KOPT-K1 (cell line): ENCODE results near the gene ZC3H18.
"Not testable (repeated sequence)": the region's sequence is repeated elsewhere in the genome, so short reads cannot be mapped to it uniquely, and the experiment has no call there.

Experiments
- H3K27ac ChIP-seq: fragments of 200-600 bp; sonication (generic); 2 replicates; pipeline ENCODE4 v1.5.1; 2016; ENCODE audit warnings: antibody characterized with exemption, mild to moderate bottlenecking, low read depth, low read length; ENCODE audit not compliant: poor library complexity, severe bottlenecking
- H3K36me3 ChIP-seq: fragments of 200-600 bp; sonication (generic); 2 replicates; pipeline ENCODE4 v1.5.1; 2017; ENCODE audit warnings: antibody characterized with exemption, mild to moderate bottlenecking, low read length, moderate library complexity; ENCODE audit not compliant: insufficient read depth
- H3K9me3 ChIP-seq: fragments of 200-600 bp; sonication (generic); 2 replicates; pipeline ENCODE4 v1.5.1; 2017; ENCODE audit warnings: antibody characterized with exemption, low read length, mild to moderate bottlenecking; ENCODE audit not compliant: insufficient read depth, poor library complexity, severe bottlenecking

ZC3H18 gene

DNA sequence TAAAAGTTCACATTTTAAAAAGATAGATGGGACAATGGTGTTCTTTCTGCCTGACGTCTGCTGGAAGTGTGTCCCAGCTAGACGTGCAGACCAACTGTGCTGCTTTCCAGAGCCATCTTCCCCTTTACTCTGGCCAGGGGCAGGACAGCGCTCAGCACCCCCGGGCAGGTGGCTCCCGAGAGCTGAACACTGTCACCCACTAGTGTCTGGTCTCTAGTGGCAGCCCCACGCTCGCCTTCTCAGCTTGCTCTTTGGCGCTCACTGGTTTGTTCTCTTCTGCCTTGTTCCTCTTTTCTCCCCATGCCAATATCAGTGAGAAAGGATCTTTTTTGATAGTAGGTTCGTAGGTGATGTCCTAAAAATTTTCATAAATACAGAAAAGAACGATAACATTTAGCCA is 25.7 kb downstream of the ZC3H18 start:
- H3K27ac ChIP-seq, result no peak overlapping the region
- H3K36me3 ChIP-seq, result peaks cover 98% of the 10 kb centered on the region
- no peaks in the 10 kb centered on the region for H3K9me3 ChIP-seq

GRCh38 chr16:88596483-88596882 is 26.3 kb downstream of the ZC3H18 start:
- Histone ChIP-seq H3K36me3 (peaks cover 98% of the 10 kb centered on the region), H3K27ac (no peak overlapping the region), H3K9me3 (no peaks in the 10 kb centered on the region)

DNA sequence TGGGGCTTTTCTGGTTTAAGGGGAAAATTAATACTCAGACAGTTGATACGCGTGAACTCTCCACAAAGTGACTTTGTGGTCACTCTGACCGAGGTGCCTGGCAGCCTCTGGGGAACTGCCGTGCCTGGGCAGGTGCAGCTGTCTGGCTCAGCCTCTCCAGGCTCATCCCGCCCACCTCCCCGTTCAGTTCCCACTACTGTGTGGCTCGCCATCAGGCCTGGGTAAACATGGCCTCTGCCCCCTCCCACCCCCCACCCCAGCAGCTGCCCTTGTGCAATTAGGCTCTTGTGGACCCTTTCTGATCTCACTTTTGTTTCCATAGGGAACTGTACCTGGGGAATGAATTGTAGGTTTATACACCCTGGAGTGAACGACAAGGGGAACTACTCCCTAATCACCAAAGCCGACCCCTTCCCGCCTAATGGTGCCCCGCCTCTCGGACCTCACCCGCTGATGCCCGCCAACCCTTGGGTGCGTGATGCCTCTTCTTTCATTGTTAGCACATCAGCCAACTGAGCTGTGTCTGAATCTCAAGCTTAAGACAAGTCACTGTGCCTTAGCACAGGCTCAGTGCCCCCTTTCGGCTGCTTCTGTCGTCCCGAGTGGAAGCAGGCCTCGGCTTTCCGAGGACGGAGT is 27.8 kb downstream of the ZC3H18 start:
- Histone ChIP-seq H3K27ac (no peak overlapping the region), H3K36me3 (peaks cover 99% of the 10 kb centered on the region), H3K9me3 (no peaks in the 10 kb centered on the region)

DNA sequence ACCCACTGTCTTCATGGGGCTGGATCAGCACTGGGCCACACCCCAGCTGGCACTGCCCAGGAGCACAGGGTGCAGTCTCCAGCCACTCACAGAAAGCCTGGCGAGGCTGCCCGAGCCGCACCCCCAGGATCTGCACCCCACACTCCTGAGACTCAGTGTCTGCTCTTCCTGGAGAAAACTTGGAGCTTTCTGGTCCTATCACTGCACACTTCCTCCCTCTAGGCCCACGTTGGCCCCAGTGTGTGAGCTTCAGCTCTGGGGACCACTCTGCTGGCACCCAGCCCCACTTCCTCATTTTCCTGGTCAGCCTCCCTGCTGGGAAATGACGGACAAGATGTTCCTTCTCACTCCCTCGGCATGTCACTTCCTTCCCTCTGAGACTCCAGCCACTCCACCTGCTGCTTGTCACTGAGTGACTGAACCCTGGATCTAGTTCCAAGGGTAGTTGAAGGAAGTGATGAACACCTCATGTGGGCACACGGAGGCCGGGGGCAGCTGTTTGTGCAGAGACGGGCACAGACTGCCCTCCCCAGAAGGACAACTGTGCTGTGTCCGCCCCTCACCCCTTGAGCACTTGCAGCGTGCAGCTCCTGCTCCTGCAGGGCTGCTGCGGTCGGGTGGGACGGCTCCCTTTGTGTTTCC is 29.0 kb downstream of the ZC3H18 start:
- H3K27ac ChIP-seq, result no peak overlapping the region
- H3K9me3 ChIP-seq, result no peaks in the 10 kb centered on the region
- H3K36me3 ChIP-seq, result peaks cover 97% of the 10 kb centered on the region

GRCh38 chr16:88599825-88600538 is 29.8 kb downstream of the ZC3H18 start:
- Histone ChIP-seq H3K27ac (no peak overlapping the region), H3K9me3 (no peaks in the 10 kb centered on the region), H3K36me3 (peaks cover 97% of the 10 kb centered on the region)

DNA sequence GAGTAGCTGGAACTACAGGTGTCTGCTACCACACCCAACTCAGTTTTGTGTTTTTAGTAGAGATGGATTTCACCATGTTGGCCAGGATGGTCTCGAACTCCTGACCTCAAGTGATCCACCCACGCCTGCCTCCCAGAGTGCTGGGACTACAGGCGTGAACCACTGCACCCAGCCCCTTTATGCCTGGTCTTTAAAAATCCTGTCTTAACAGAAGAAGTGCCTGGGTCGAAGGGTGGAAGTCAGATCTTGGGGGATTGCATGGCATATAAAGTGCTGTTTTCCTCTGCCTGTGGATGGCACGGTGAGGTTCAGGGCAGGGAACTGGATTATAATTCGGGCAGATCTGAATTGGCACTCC is 30.3 kb downstream of the ZC3H18 start:
- Histone ChIP-seq H3K36me3 (peaks cover 98% of the 10 kb centered on the region), H3K27ac (no peak overlapping the region), H3K9me3 (no peaks in the 10 kb centered on the region)

GRCh38 chr16:88601313-88602036 is 31.3 kb downstream of the ZC3H18 start:
- Histone ChIP-seq H3K9me3 (no peaks in the 10 kb centered on the region), H3K27ac (no peak overlapping the region), H3K36me3 (peaks cover 98% of the 10 kb centered on the region)

- Histone ChIP-seq H3K27ac (no peak overlapping the region), H3K9me3 (no peaks in the 10 kb centered on the region), H3K36me3 (peaks cover 98% of the 10 kb centered on the region)
Observed at GRCh38 chr16:88602091-88602490, 31.9 kb downstream of the ZC3H18 start.

GRCh38 chr16:88605186-88606147 is 35.3 kb downstream of the ZC3H18 start:
- Histone ChIP-seq H3K27ac (no peak overlapping the region), H3K9me3 (no peaks in the 10 kb centered on the region), H3K36me3 (peaks cover 98% of the 10 kb centered on the region)

- peaks cover 98% of the 10 kb centered on the region for H3K36me3 ChIP-seq
- no peak overlapping the region for H3K27ac ChIP-seq
- no peaks in the 10 kb centered on the region for H3K9me3 ChIP-seq
Observed at GRCh38 chr16:88606148-88606757, 36.0 kb downstream of the ZC3H18 start.

DNA sequence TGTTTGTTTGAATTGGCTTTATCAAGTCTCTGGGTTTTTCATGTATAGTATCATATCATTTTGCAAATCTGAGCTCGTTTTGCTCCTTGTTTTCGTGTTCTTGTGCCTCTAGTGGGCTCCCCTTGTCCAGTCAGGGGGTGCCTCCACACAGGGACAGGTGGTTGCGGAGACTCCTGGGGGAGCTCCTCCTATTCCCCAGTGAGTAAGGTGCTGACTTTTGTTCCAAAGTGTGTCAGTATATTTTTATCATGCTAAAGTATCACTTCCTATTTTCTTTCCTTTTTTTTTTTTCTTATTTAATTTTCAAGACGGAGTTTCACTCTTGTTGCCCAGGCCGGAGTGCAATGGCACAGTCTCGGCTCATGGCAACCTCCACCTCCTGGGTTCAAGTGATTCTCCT is 37.9 kb downstream of the ZC3H18 start:
- H3K27ac ChIP-seq, result no peak overlapping the region
- peaks cover 96% of the 10 kb centered on the region for H3K36me3 ChIP-seq
- H3K9me3 ChIP-seq, result no peaks in the 10 kb centered on the region

DNA sequence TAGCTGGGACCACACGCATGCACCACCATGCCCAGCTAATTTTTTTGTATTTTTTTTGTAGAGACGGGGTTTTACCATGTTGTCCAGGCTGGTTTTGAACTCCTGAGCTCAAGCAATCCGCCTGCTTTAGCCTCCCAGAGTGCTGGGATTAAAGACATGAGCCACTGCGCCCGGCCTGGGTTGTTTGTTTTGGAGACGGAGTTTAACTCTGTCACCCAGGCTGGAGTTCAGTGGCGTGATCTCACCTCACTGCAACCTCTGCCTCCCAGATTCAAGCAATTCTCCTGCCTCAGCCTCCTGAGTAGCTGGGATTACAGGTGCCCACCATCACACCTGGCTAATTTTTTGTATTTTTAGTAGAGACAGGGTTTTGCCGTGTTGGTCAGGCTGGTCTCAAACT is 39.2 kb downstream of the ZC3H18 start:
- not testable (repeated sequence) for H3K27ac ChIP-seq, H3K9me3 ChIP-seq
- peaks cover 98% of the 10 kb centered on the region for H3K36me3 ChIP-seq

GRCh38 chr16:88610080-88610479 is 39.9 kb downstream of the ZC3H18 start:
- H3K36me3 ChIP-seq, result peaks cover 98% of the 10 kb centered on the region
- no peak overlapping the region for H3K27ac ChIP-seq
- H3K9me3 ChIP-seq, result no peaks in the 10 kb centered on the region
